GM12892 (cell line): ENCODE results near the gene ADAMTS10.

Experiments used
- POLR2A ChIP-seq: IDR thresholded peaks from 2 replicates; pipeline ENCODE4 v1.6.1; 2011; ENCODE audit warnings: low read depth, low read length, control low read depth
- POLR2AphosphoS5 ChIP-seq: IDR thresholded peaks from 2 replicates; pipeline ENCODE4 v1.6.1; 2011; ENCODE audit warnings: low read depth, low read length, control low read depth
- TAF1 ChIP-seq: IDR thresholded peaks from 2 replicates; pipeline ENCODE4 v1.6.1; 2011; ENCODE audit warnings: low read depth, mild to moderate bottlenecking, control low read depth, low read length, borderline replicate concordance

DNA sequence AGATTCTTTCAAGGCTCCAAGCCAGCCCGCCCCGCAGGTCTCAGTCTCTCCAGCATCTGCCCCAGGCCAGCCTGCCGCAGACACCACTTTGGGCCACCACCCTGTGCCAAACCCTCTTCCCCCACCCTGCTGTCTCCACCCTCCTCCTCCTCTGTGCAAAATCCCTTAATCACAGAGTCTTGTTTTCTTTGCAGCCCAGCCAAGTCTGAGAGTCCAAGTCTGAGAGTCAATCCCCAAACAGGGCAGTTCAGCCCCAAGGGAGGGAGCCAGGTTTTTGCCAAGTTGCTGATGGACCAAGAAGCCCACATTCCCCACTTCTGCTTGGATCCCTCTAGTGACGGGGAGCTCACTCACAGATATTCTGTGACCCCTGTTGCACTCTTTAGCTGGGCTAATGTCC is 3.1 kb downstream of the ADAMTS10 start:
- TF ChIP-seq TAF1 (no peak), POLR2A (no peak), POLR2AphosphoS5 (no peak)
